GM23338 (cell line): ENCODE data around the gene ADGRD1. TPM values are rescaled to one million over a fixed set of nuclear protein-coding genes. Genes with fewer than 3 reads are reported as not detected.

ENCODE experiments used
- ATAC-seq: fragments of 200-7000 bp; cut with Tn5 transposase; 3 replicates; pipeline ENCODE4 v1.9.1; 2020
- DNase-seq: peaks from one replicate; pipeline ENCODE4 v3.0.0-alpha.2; 2015; ENCODE audit warnings: low spot score
- H2AFZ ChIP-seq: fragments of 200-600 bp; sonication (generic); 2 replicates; pipeline ENCODE4 v1.8.0; 2016; ENCODE audit warnings: antibody characterized with exemption, mild to moderate bottlenecking, moderate library complexity
- H3F3A ChIP-seq: fragments of 200-600 bp; sonication (generic); replicated peaks from 2 replicates; pipeline ENCODE4 v1.8.0; 2017; ENCODE audit warnings: antibody characterized with exemption, mixed run types, low read depth
- H3K27ac ChIP-seq: fragments of 200-600 bp; sonication (generic); 2 replicates; pipeline ENCODE4 v1.6.1; 2016; ENCODE audit warnings: low read depth
- H3K27me3 ChIP-seq: fragments of 200-600 bp; sonication (generic); 2 replicates; pipeline ENCODE4 v1.8.0; 2016; ENCODE audit warnings: mild to moderate bottlenecking, mixed run types, moderate library complexity; ENCODE audit not compliant: insufficient read depth
- H3K36me3 ChIP-seq: fragments of 200-600 bp; sonication (generic); 2 replicates; pipeline ENCODE4 v1.8.0; 2016; ENCODE audit warnings: mild to moderate bottlenecking; ENCODE audit not compliant: insufficient read depth
- H3K4me1 ChIP-seq: fragments of 200-600 bp; sonication (generic); 2 replicates; pipeline ENCODE4 v1.8.0; 2016; ENCODE audit warnings: mild to moderate bottlenecking, moderate library complexity; ENCODE audit not compliant: insufficient read depth
- H3K4me2 ChIP-seq: fragments of 200-600 bp; sonication (generic); 2 replicates; pipeline ENCODE4 v1.7.1; 2017; ENCODE audit warnings: mixed run types
- H3K4me3 ChIP-seq: fragments of 200-600 bp; sonication (generic); 2 replicates; pipeline ENCODE4 v1.6.1; 2016; ENCODE audit warnings: mixed run types
- H3K79me2 ChIP-seq: fragments of 200-600 bp; sonication (generic); replicated peaks from 2 replicates; pipeline ENCODE4 v1.8.0; 2017; ENCODE audit warnings: mild to moderate bottlenecking; ENCODE audit not compliant: insufficient read depth
- H3K9me2 ChIP-seq: fragments of 200-600 bp; sonication (generic); 2 replicates; pipeline ENCODE4 v1.8.0; 2017; ENCODE audit not compliant: insufficient read depth
- H4K20me1 ChIP-seq: fragments of 200-600 bp; sonication (generic); replicated peaks from 2 replicates; pipeline ENCODE4 v1.8.0; 2017; ENCODE audit warnings: mild to moderate bottlenecking; ENCODE audit not compliant: insufficient read depth
- H3K27ac Mint-ChIP-seq: 2 replicates; pipeline ENCODE4 v1.8.0; 2020; ENCODE audit warnings: inconsistent platforms, mild to moderate bottlenecking, moderate library complexity, mixed read lengths
- H3K27me3 Mint-ChIP-seq: 3 replicates; pipeline ENCODE4 v1.8.0; 2022; ENCODE audit warnings: low read depth, mild to moderate bottlenecking, moderate library complexity, mixed read lengths, inconsistent platforms; ENCODE audit not compliant: insufficient read depth, poor library complexity
- H3K36me3 Mint-ChIP-seq: 3 replicates; pipeline ENCODE4 v1.8.0; 2021; ENCODE audit warnings: low read depth, mild to moderate bottlenecking, inconsistent platforms, moderate library complexity, mixed read lengths
- H3K4me1 Mint-ChIP-seq: 3 replicates; pipeline ENCODE4 v1.8.0; 2020; ENCODE audit warnings: mild to moderate bottlenecking, inconsistent platforms, mixed read lengths
- H3K4me3 Mint-ChIP-seq: 3 replicates; pipeline ENCODE4 v1.8.0; 2021; ENCODE audit warnings: moderate library complexity, mild to moderate bottlenecking, inconsistent platforms, mixed read lengths
- H3K9me3 Mint-ChIP-seq: 3 replicates; pipeline ENCODE4 v1.8.0; 2020; ENCODE audit warnings: moderate library complexity, mild to moderate bottlenecking, inconsistent platforms, mixed read lengths
- EZH2 ChIP-seq: fragments of 200-600 bp; sonication (generic); IDR thresholded peaks from one replicate; pipeline ENCODE4 v1.8.0; 2017; ENCODE audit warnings: antibody characterized with exemption, mild to moderate bottlenecking, low read depth; ENCODE audit not compliant: unreplicated experiment
- JUNB ChIP-seq: IDR thresholded peaks from one replicate; pipeline ENCODE4 v1.6.1; 2016; ENCODE audit warnings: antibody characterized with exemption; ENCODE audit not compliant: unreplicated experiment
- NANOG ChIP-seq: IDR thresholded peaks from 2 replicates; pipeline ENCODE4 v1.6.1; 2016; ENCODE audit warnings: antibody characterized with exemption, borderline replicate concordance
- POLR2AphosphoS5 ChIP-seq: IDR thresholded peaks from 2 replicates; pipeline ENCODE4 v1.6.1; 2016; ENCODE audit warnings: antibody characterized with exemption, low read depth
- REST ChIP-seq: IDR thresholded peaks from one replicate; pipeline ENCODE4 v1.6.1; 2018; ENCODE audit warnings: antibody characterized with exemption; ENCODE audit not compliant: unreplicated experiment
- STAT1 ChIP-seq: IDR thresholded peaks from one replicate; pipeline ENCODE4 v1.6.1; 2016; ENCODE audit warnings: antibody characterized with exemption; ENCODE audit not compliant: unreplicated experiment
- ZNF462 ChIP-seq: fragments of 250-450 bp; sonication (Bioruptor Pico); IDR thresholded peaks from 2 replicates; pipeline ENCODE4 v1.5.0; 2020; ENCODE audit warnings: mild to moderate bottlenecking, moderate library complexity
- polyA plus RNA-seq: library from polyadenylated mRNA; unstranded; fragments of >200 nt; fragmentation: Nextera tagmentation; extraction: Ambion mirVana; gene quantifications from 2 replicates; pipeline ENCODE4 v1.2.1, GENCODE V29; 2016
- total RNA-seq: library from RNA; depleted of rRNA; stranded (reverse); fragments of >200 nt; shearing (Covaris generic); gene quantifications from 2 replicates; pipeline ENCODE4 v1.2.3, GENCODE V29; 2014

ADGRD1 gene
- total and polyA plus RNA-seq, 2 experiments from 2014 or later: 1.4 TPM; not detected in 1

GRCh38 chr12:131122631-131123030 is 168.9 kb downstream of the ADGRD1 start (continued):
- no peak for TF ChIP-seq ZNF462 (CRISPR knock-in tag)

- H3K4me1 Mint-ChIP-seq: no peaks in the 10 kb centered on the region
- H3K4me3 Mint-ChIP-seq: no peak overlapping the region
- Histone ChIP-seq H3K27me3 (no peaks in the 10 kb centered on the region), H3K4me3 (no peak overlapping the region), H3K36me3 (no peaks in the 10 kb centered on the region), H3K9me2 (no peaks in the 10 kb centered on the region; the same call in 1 of the 2 replicates), H2AFZ (no peak overlapping the region), H3F3A (no peaks in the 10 kb centered on the region), H3K4me1 (no peaks in the 10 kb centered on the region), H3K27ac (no peak overlapping the region), H4K20me1 (no peaks in the 10 kb centered on the region), H3K79me2 (no peaks in the 10 kb centered on the region), H3K4me2 (no peak overlapping the region)
- no peaks in the 10 kb centered on the region for H3K36me3 Mint-ChIP-seq
- H3K9me3 Mint-ChIP-seq: no peaks in the 10 kb centered on the region
- ATAC-seq (no peak), DNase-seq (no peak)
- H3K27ac Mint-ChIP-seq: no peak overlapping the region
- peaks cover 5% of the 10 kb centered on the region for H3K27me3 Mint-ChIP-seq
- TF ChIP-seq STAT1 (no peak), NANOG (no peak), POLR2AphosphoS5 (no peak), EZH2 (no peak), REST (no peak), JUNB (no peak)
These were observed 170.1 kb downstream of the ADGRD1 start for GRCh38 chr12:131123817-131124216.
